H9 (cell line): ENCODE results near the gene BAMBI. TPM values are rescaled to one million over a fixed set of nuclear protein-coding genes. Genes with fewer than 3 reads are reported as not detected.

Experiments used
- DNase-seq: peaks from one replicate; pipeline ENCODE4 v3.0.0-alpha.2; 2017
- H2AFZ ChIP-seq: one replicate; pipeline ENCODE4 v1.6.1; 2013; ENCODE audit warnings: mild to moderate bottlenecking, low read length, control low read depth, moderate library complexity
- H2AK5ac ChIP-seq: 2 replicates; pipeline ENCODE4 v1.6.1; 2013; ENCODE audit warnings: low read length, control low read depth, mixed read lengths; ENCODE audit not compliant: insufficient read length
- H2BK120ac ChIP-seq: one replicate; pipeline ENCODE4 v1.6.1; 2013; ENCODE audit warnings: low read depth, mild to moderate bottlenecking, low read length, control low read depth, inconsistent platforms; ENCODE audit not compliant: poor library complexity, severe bottlenecking
- H2BK12ac ChIP-seq: 2 replicates; pipeline ENCODE4 v1.6.1; 2013; ENCODE audit warnings: low read length, control low read depth, mixed read lengths, low read depth; ENCODE audit not compliant: insufficient read length
- H2BK15ac ChIP-seq: 2 replicates; pipeline ENCODE4 v1.6.1; 2013; ENCODE audit warnings: low read depth, low read length, control low read depth
- H2BK20ac ChIP-seq: one replicate; pipeline ENCODE4 v1.6.1; 2013; ENCODE audit warnings: low read depth, mild to moderate bottlenecking, low read length, control low read depth, inconsistent platforms; ENCODE audit not compliant: poor library complexity, severe bottlenecking
- H2BK5ac ChIP-seq: 2 replicates; pipeline ENCODE4 v1.6.1; 2013; ENCODE audit warnings: low read length, control low read depth, mixed read lengths; ENCODE audit not compliant: insufficient read length
- H3K14ac ChIP-seq: 2 replicates; pipeline ENCODE4 v1.6.1; 2013; ENCODE audit warnings: low read length, control low read depth; ENCODE audit not compliant: insufficient read depth
- H3K18ac ChIP-seq: 2 replicates; pipeline ENCODE4 v1.6.1; 2013; ENCODE audit warnings: low read depth, mild to moderate bottlenecking, mixed read lengths, low read length, control low read depth; ENCODE audit not compliant: insufficient read length
- H3K23ac ChIP-seq: 2 replicates; pipeline ENCODE4 v1.6.1; 2013; ENCODE audit warnings: low read length, control low read depth, mixed read lengths, low read depth; ENCODE audit not compliant: insufficient read length
- H3K23me2 ChIP-seq: 2 replicates; pipeline ENCODE4 v1.6.1; 2013; ENCODE audit warnings: low read depth, mild to moderate bottlenecking, mixed read lengths, low read length, control low read depth; ENCODE audit not compliant: insufficient read length, poor library complexity, severe bottlenecking
- H3K27ac ChIP-seq: 2 replicates; pipeline ENCODE4 v1.5.1; 2013; ENCODE audit warnings: low read length, control low read depth, mixed read lengths, low read depth; ENCODE audit not compliant: insufficient read length
- H3K27me3 ChIP-seq: 2 replicates; pipeline ENCODE4 v1.6.1; 2013; ENCODE audit warnings: low read length, control low read depth, inconsistent platforms; ENCODE audit not compliant: insufficient read depth
- H3K4ac ChIP-seq: 2 replicates; pipeline ENCODE4 v1.6.1; 2013; ENCODE audit warnings: low read depth, mild to moderate bottlenecking, control low read depth, inconsistent platforms, low read length, moderate library complexity
- H3K4me1 ChIP-seq: 2 replicates; pipeline ENCODE4 v1.6.1; 2013; ENCODE audit warnings: low read length, control low read depth, inconsistent platforms; ENCODE audit not compliant: insufficient read depth
- H3K4me2 ChIP-seq: 2 replicates; pipeline ENCODE4 v1.6.1; 2013; ENCODE audit warnings: low read length, control low read depth, mixed read lengths; ENCODE audit not compliant: insufficient read length, insufficient read depth
- H3K56ac ChIP-seq: 2 replicates; pipeline ENCODE4 v1.6.1; 2013; ENCODE audit warnings: low read depth, mild to moderate bottlenecking, mixed read lengths, low read length, control low read depth; ENCODE audit not compliant: insufficient read length
- H3K79me1 ChIP-seq: 2 replicates; pipeline ENCODE4 v1.6.1; 2013; ENCODE audit warnings: low read depth, mild to moderate bottlenecking, moderate library complexity, low read length, control low read depth, inconsistent platforms; ENCODE audit not compliant: insufficient read depth, poor library complexity, severe bottlenecking
- H3K79me2 ChIP-seq: 2 replicates; pipeline ENCODE4 v1.6.1; 2013; ENCODE audit warnings: low read length, control low read depth, inconsistent platforms; ENCODE audit not compliant: insufficient read depth
- H3K9ac ChIP-seq: 2 replicates; pipeline ENCODE4 v1.6.1; 2013; ENCODE audit warnings: low read length, control low read depth, mixed read lengths; ENCODE audit not compliant: insufficient read length; ENCODE audit errors: extremely low read depth
- H3K9me3 ChIP-seq: one replicate; pipeline ENCODE4 v1.6.1; 2013; ENCODE audit warnings: low read depth, low read length, inconsistent platforms; ENCODE audit not compliant: control insufficient read depth
- H3T11ph ChIP-seq: one replicate; pipeline ENCODE4 v1.6.1; 2013; ENCODE audit warnings: mild to moderate bottlenecking, low read length, control low read depth, inconsistent platforms
- H4K20me1 ChIP-seq: one replicate; pipeline ENCODE4 v1.6.1; 2013; ENCODE audit not compliant: control insufficient read depth, insufficient read length, insufficient read depth
- H4K5ac ChIP-seq: 2 replicates; pipeline ENCODE4 v1.6.1; 2013; ENCODE audit warnings: low read depth, mild to moderate bottlenecking, mixed read lengths, low read length, control low read depth; ENCODE audit not compliant: insufficient read length
- H4K8ac ChIP-seq: replicated peaks from 2 replicates; pipeline ENCODE4 v1.6.1; 2013; ENCODE audit warnings: low read length, control low read depth, mixed read lengths, low read depth; ENCODE audit not compliant: insufficient read length
- H4K91ac ChIP-seq: 2 replicates; pipeline ENCODE4 v1.6.1; 2013; ENCODE audit warnings: low read depth, mild to moderate bottlenecking, moderate library complexity, mixed read lengths, low read length, control low read depth; ENCODE audit not compliant: insufficient read length
- H3K27ac Mint-ChIP-seq, 3 experiments: 2 replicates in 2 of 3; 3 replicates in 1 of 3; pipeline ENCODE4 v1.8.0; 2020 to 2021; ENCODE audit warnings: mixed read lengths in 3 of 3, mild to moderate bottlenecking in 1 of 3, moderate library complexity in 1 of 3
- H3K27me3 Mint-ChIP-seq: 2 replicates; pipeline ENCODE4 v1.8.0; 2021; ENCODE audit warnings: low read depth, mild to moderate bottlenecking, moderate library complexity, mixed read lengths
- H3K36me3 Mint-ChIP-seq, 3 experiments: 2 replicates in 2 of 3; 3 replicates in 1 of 3; pipeline ENCODE4 v1.8.0; 2020 to 2021; ENCODE audit warnings: low read depth in 3 of 3, mixed read lengths in 3 of 3; ENCODE audit not compliant: insufficient read depth in 1 of 3
- H3K4me1 Mint-ChIP-seq, 2 experiments: 2 replicates each; pipeline ENCODE4 v1.8.0; 2020; ENCODE audit warnings: mixed read lengths in 2 of 2
- H3K4me3 Mint-ChIP-seq, 2 experiments: 2 replicates in 1 of 2; 3 replicates in 1 of 2; pipeline ENCODE4 v1.8.0; 2020 to 2021; ENCODE audit warnings: mild to moderate bottlenecking in 2 of 2, mixed read lengths in 2 of 2, moderate library complexity in 1 of 2
- H3K9me3 Mint-ChIP-seq, 2 experiments: 2 replicates in 1 of 2; 3 replicates in 1 of 2; pipeline ENCODE4 v1.8.0; 2020; ENCODE audit warnings: mild to moderate bottlenecking in 2 of 2, mixed read lengths in 2 of 2, moderate library complexity in 1 of 2
- CTCF ChIP-seq: fragments of 200-600 bp; sonication (generic); conservative IDR thresholded peaks from 3 replicates; pipeline ENCODE4 v1.8.0; 2021; ENCODE audit warnings: antibody characterized with exemption, mild to moderate bottlenecking
- WGBS: extraction: QIAGEN DNeasy Blood & Tissue Kit; methylation state at CpG from one replicate; pipeline ENCODE4 v1.1.7; 2013; ENCODE audit warnings: missing lambda C conversion rate, low lambda C conversion rate, mixed read lengths; ENCODE audit not compliant: insufficient read length; ENCODE audit errors: extremely low coverage; 5-methylcytosine and 5-hydroxymethylcytosine counted together
- long read RNA-seq: library from polyadenylated mRNA; unstranded; transcript quantifications from one replicate; pipeline ENCODE4 v2.0.0, GENCODE V29; 2020
- total RNA-seq: library from RNA; stranded (reverse); gene quantifications from 2 replicates; pipeline ENCODE4 v1.2.1, GENCODE V29; 2021

BAMBI gene
- total RNA-seq, result 16.8 and 17.0 TPM in 2 replicates
- long read RNA-seq, partial matches to known transcripts, result 1 of 6 reads
- long read RNA-seq, other reads (novel, unspliced or antisense), result 1 of 6 reads

- H3K9me3 Mint-ChIP-seq, result peaks cover 0 to 4% of the 10 kb centered on the region in 2 experiments; a peak in 2 of 5 replicates
- peak within 1 kb of the TSS; percentile 77 to 97 (median 92) for H3K27ac Mint-ChIP-seq
- WGBS, result no CpG with 5 or more reads among the region's 120 CpGs
- Histone ChIP-seq H3K23ac (no peak within 1 kb of the TSS), H4K8ac (no peak within 1 kb of the TSS), H3K27me3 (no peaks in the 10 kb centered on the region), H2AK5ac (no peak within 1 kb of the TSS), H2BK15ac (no peak within 1 kb of the TSS), H3K4ac (no peak within 1 kb of the TSS), H3K9me3 (no peaks in the 10 kb centered on the region), H3K23me2 (peaks cover 21% of the 10 kb centered on the region), H3K79me2 (peaks cover 42% of the 10 kb centered on the region), H3K4me1 (peaks cover 5% of the 10 kb centered on the region; the same call in 1 of the 2 replicates), H3K79me1 (peaks cover 3% of the 10 kb centered on the region), H3T11ph (no peak within 1 kb of the TSS), H3K14ac (peak within 1 kb of the TSS; percentile 92), H3K56ac (no peak within 1 kb of the TSS), H2BK5ac (no peak within 1 kb of the TSS), H4K5ac (no peak within 1 kb of the TSS), H2BK20ac (no peak within 1 kb of the TSS), H4K91ac (no peak within 1 kb of the TSS), H2BK12ac (no peak within 1 kb of the TSS), H3K9ac (peak within 1 kb of the TSS; percentile 83), H3K18ac (peak within 1 kb of the TSS; percentile 72), H4K20me1 (no peaks in the 10 kb centered on the region), H2BK120ac (no peak within 1 kb of the TSS), H3K27ac (no peak within 1 kb of the TSS), H3K4me2 (peak within 1 kb of the TSS; percentile 94), H2AFZ (no peak within 1 kb of the TSS)
- TF ChIP-seq CTCF, result peak; percentile 62
- H3K36me3 Mint-ChIP-seq, result peaks cover 12 to 17% (median 17%) of the 10 kb centered on the region in 3 experiments
- peak; percentile 89 for DNase-seq
- H3K4me1 Mint-ChIP-seq, result peaks cover 44 to 52% of the 10 kb centered on the region in 2 experiments
- H3K27me3 Mint-ChIP-seq, result peaks cover 5% of the 10 kb centered on the region
- H3K4me3 Mint-ChIP-seq, result peak within 1 kb of the TSS; percentile 88 to 92
Observed at GRCh38 chr10:28676968-28677887, at the start of gene BAMBI. Gene BAMBI, plus strand, starts transcription at chr10:28677521. Its CDS starts 377 bp downstream, at chr10:28677898.
